ENCODE measurements around the gene DDIT3. TPM values are rescaled to one million over a fixed set of nuclear protein-coding genes. Genes with fewer than 3 reads are reported as not detected.

Gene DDIT3
- total RNA-seq, 1 donor from 2014 or later: 30.8 TPM

DNA sequence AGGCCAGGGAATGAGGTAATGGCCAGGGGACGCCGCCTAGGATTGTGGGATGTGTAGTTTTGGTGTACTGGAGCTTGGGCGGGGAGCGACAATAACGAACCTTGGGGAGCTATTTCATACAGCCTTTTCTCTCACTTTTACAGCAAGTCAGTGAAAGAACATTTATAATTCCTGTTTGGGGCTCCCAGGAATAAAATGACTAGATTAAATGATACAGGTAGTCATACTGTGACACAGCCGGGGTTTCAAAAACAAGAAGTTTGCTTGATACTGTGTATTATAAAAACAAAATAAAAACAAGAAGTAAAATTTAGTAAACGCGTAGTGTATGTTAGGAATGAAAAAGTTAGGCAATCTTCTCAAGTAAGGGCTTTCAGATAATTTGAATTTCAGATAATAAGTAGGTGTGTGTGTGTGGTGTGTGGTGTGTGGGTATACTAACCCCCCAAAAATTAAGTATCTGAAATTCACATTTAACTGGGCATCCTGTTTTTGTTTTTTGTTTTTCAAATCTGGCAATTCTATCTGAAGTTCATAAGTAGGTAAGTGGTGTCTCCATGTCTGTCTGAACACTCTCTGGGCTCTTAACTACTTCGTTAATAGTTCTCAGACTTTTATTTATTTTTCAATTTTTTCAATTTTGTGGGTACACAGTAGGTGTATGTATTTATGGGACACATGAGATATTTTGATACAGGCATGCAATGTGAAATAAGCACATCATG, 27.1 kb upstream of the DDIT3 start:
- DNase-seq (ENCODE audit: low spot score): no peak

GRCh38 chr12:57546438-57547287, 26.3 kb upstream of the DDIT3 start, which contains the start of gene DCTN2:
DCTN2 (minus strand) TSS chr12:57547192; CDS start chr12:57547063, 129 bp downstream.
- DNase-seq (ENCODE audit: low spot score): peak; percentile 97

GRCh38 chr12:57545809-57546437, 25.6 kb upstream of the DDIT3 start:
- DNase-seq (ENCODE audit: low spot score): no peak

DNA sequence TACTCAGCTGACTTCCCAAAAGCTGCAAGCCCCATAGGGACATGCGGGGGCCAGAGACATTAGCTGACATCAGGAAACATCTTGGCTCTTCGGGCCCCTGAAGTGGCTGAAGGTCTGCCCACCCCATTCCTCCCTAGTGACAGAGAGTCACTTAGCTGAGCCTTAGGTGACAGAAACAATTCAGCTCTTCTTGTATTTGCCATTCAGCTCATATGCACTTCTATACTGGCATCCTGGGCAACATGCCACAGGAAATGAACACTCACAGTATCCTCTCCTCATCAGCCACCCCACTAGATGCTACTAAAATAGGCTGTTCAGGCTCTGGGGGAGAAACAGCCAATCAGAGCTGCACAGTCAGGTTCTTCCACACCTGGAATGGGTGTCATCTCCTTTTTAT, 23.3 kb upstream of the DDIT3 start:
- DNase-seq (ENCODE audit: low spot score): no peak

- no peak for DNase-seq (ENCODE audit: low spot score)
Observed at GRCh38 chr12:57541717-57542116, 21.4 kb upstream of the DDIT3 start.

- DNase-seq (ENCODE audit: low spot score): no peak
Observed at GRCh38 chr12:57541001-57541400, 20.7 kb upstream of the DDIT3 start.

- DNase-seq (ENCODE audit: low spot score): no peak
Observed at GRCh38 chr12:57539134-57539768, 18.9 kb upstream of the DDIT3 start.

DNA sequence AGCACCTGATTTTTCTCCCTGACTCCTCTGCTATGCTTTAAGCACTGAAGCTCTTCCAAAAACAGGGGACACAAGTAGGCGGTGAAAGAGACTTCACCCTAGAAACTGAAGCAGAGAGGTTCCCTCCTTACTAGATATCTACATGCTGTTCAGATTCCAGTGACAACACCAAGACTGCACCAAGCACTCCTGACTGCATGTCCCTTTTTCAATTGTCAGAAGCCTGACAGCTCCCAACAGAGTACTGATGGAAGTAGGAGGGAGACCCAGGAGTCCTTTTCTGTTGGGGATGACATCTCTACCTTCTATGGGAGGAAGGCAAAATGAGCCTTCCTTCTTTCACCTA, 16.3 kb upstream of the DDIT3 start:
- no peak for DNase-seq (ENCODE audit: low spot score)

GRCh38 chr12:57535764-57536596, 15.7 kb upstream of the DDIT3 start:
- DNase-seq (ENCODE audit: low spot score): no peak

DNA sequence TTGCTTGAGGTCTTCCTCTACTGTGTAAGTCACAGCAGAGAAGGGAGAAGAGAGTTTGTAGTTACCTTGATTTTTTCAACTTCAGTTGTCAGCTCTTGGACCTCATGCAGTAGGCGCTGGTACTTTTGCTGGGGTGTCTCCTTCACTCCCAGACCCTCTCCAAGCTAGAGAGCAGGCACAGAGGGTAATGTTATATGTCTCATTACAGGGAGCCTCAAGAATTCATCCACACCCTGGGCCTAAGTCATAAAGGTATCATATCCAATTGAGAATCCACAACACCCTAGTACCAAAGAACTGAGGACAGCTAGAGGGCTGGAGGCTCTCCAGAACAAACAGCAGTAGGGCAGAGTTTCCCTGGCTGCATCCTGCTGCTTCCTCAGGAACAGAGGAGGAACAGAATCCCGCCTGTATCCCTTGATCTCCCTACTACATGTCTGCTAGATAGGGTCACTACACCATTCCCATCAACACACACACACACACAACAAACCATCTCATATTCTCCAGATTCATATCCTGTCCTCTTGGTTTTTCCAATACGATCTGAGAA, 14.8 kb upstream of the DDIT3 start:
- no peak for DNase-seq (ENCODE audit: low spot score)

DNA sequence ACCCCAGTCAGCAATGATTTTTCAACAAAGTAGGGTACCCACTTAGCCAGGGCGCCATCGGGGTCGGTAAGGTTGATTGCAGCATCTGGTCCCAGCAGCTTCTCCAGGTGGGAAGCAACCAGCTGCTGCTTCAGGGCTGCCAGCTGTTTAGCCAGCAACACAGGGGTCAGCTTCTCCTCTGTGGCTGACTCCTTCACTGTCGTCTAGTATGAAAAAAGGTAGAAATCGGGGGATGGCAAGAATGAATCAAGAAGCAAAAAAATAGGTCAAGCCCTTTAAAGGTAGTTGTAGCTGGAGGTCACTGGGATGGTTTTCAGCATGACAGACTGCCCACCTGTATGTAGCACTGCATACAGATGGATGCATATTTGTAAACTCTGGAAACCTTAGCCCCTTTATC, 13.9 kb upstream of the DDIT3 start:
- DNase-seq (ENCODE audit: low spot score): no peak

- DNase-seq (ENCODE audit: low spot score): no peak
Observed at GRCh38 chr12:57533108-57533507, 12.8 kb upstream of the DDIT3 start.

DNA sequence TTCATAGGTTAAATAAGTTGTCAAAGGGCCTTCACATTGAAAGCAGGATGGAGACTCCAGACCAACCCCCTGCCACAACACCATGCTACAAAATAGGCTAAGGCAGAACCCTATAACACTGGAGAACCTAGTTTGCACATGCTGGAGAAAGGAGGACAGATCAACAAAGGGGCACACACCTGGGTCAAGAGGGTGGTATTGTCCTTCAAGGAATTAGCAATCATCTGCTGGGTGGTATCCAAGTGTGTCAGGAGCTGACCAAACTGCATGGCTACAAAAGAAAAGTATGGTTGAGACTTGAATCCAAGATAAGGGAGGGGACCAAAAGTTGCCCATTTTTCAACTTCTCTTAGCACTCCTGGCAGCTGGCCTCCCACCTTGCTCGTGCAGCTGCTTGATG, 11.5 kb upstream of the DDIT3 start:
- no peak for DNase-seq (ENCODE audit: low spot score)

- DNase-seq (ENCODE audit: low spot score): no peak
Observed at GRCh38 chr12:57530396-57531142, 10.3 kb upstream of the DDIT3 start.

GRCh38 chr12:57529831-57530230, 9.5 kb upstream of the DDIT3 start:
- DNase-seq (ENCODE audit: low spot score): no peak

DNA sequence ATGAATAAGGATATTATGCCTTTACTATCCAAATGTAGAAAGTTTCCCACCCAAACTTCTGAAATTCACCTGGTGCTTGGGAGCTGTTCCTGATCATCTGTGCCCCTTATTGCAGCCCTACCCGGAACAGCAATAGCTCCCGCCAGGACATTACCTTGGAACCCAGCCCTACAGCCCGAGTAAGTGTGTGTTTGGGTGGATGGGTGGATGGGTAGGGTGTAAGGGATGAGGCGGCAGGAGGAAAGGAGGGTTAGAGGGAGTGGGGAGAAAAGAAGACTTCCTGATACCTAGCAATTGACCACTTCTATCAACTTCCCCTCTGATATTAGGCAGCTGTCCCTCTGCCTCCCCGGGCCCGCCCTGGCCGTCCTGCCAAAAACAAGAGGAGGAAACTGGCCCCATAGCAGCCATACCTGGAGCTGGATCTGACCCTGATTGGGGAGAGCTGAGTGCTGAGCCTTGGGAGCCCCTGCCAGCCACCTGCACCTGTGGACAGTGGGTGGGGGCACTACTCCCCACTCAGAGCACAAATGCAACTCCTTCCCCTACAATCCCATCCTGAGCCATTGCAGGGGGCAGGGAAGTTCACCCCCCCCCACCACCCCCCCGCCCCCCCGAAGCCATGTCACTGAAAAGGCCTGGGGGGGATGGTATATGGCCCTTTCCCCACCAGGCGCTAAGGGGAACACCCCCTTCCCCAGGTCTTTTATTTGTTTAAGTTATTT, 8.7 kb upstream of the DDIT3 start:
- no peak for DNase-seq (ENCODE audit: low spot score)

GRCh38 chr12:57528176-57528575, 7.9 kb upstream of the DDIT3 start:
- DNase-seq (ENCODE audit: low spot score): no peak

DNA sequence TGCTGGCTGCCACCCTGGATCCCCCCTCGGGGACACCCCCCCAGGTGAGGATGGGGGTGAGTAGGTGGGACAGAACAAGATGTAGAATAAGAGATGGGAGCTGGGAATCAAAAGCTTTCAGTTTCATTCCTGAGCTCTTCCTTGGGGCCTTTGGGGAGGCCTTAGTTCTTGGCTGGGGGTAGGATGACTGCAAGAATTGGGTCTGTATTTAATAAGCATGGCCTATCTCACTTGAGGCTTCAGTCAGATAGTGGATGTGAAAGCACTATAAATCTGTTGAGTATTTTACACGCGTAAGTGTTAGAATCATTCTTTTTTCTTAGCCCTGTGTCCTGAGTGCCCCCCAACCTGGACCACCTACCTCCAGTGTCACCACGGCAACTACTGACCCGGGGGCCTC, 6.9 kb upstream of the DDIT3 start:
- no peak for DNase-seq (ENCODE audit: low spot score)

DNA sequence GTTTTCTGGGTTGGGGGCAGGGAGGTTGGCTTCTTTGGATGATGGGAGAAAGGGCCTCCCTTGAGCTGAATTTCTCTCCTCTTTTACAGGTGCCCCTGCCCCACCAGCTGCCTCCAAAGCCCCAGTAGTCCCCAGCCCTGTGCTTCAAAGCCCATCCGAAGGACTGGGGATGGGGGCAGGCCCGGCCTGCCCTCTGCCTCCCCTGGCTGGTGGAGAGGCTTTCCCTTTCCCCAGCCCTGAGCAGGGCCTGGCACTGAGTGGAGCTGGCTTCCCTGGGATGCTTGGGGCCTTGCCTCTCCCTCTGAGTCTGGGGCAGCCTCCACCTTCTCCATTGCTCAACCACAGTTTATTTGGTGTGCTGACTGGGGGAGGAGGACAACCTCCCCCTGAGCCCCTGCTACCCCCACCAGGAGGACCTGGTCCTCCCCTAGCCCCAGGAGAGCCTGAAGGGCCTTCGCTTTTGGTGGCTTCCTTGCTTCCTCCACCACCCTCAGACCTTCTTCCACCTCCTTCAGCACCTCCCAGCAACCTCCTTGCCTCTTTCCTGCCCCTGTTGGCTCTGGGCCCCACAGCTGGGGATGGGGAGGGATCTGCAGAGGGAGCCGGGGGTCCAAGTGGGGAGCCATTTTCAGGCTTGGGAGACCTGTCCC, 6.3 kb upstream of the DDIT3 start:
- no peak for DNase-seq (ENCODE audit: low spot score)
